Skeletal muscle satellite cell (primary cell): ENCODE results near the gene UBALD2. TPM values are rescaled to one million over a fixed set of nuclear protein-coding genes. Genes with fewer than 3 reads are reported as not detected.

Experiments used
- small RNA-seq: library from RNA; depleted of rRNA; stranded (forward); fragments of <200 nt; gene quantifications from one replicate; pipeline ENCODE3, GENCODE V24; 2012

Gene UBALD2

Small RNA genes lying within 50 kb of the gene (small RNA-seq; reads per million reads assigned to genes)
- gene RF00019: not detected
